Measurements from ENCODE around the gene PREPL. TPM values are rescaled to one million over a fixed set of nuclear protein-coding genes. Genes with fewer than 3 reads are reported as not detected.

The PREPL gene
- total and polyA plus RNA-seq, 2 of the 8 experiments (the other 6 are each of a cell fraction or from before 2014, with no cell fraction given), result 13.6 to 38.9 TPM

- TF ChIP-seq SAP30 (IDR thresholded peaks at IDR 0.05; ENCODE audit: insufficient read depth, insufficient replicate concordance, low read length) (no peak), JUND (IDR thresholded peaks at IDR 0.05; ENCODE audit: low read length) (no peak), TBP (IDR thresholded peaks at IDR 0.05; ENCODE audit: low read depth, low read length) (no peak)
These were observed 10.2 kb downstream of the PREPL start (continued) for GRCh38 chr2:44351088-44351487.

Data from H1 (cell line).